ENCODE results near the gene KIF5A.

KIF5A gene

DNA sequence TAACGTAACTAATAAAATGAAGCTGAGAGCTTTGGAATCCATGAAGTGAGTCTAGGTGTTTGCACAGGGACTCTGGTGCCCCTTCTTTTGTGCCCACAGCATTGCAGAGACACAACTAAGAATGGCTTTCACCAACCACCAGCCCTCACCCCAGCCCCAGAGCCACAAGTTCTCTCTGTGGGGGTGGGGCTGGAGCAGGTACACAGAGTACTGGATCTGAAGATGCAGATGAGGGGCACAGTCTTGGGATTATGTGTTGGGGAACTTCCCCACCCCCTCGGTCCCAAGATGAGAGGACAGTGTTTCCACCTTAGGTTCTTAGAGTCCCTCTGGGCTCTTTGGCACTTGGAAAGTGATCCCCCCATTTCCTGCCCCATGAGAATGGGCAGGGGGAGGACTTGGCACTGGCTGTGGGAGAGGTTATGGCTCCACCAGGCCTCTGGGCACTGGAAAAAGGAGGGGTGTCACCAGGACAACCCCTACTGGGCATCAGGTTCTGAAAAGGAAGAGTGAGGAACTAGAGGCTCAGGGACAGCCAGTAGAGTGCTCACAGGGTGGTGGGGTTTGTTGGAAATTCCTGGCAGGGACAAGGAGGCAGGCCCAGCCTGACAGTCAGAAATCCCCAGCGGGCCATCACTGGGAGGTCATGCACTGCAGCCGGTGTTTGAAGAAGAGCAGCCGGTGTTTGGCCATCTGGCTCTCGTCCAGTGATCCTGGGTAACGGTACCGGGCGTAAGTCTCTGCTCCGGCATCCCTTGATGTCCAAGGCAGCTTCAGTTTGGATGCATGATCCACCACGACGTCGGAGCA lies 76.5 kb downstream of the KIF5A start:
- H2AK5ac ChIP-seq (ENCODE audit: low read depth, low read length), result no peak overlapping the region
- H2BK5ac ChIP-seq (ENCODE audit: low read length), result no peak overlapping the region
- DNase-seq (ENCODE audit: low spot score), result no peak
- H3K18ac ChIP-seq (ENCODE audit: low read length), result no peak overlapping the region
- peaks cover 0 to 61% of the 10 kb centered on the region in 2 donors for H3K36me3 ChIP-seq (replicated peaks in 1 of 2; ENCODE audit: control insufficient read depth in 2 of 2, insufficient read depth in 2 of 2, low read length in 2 of 2)
- H2BK120ac ChIP-seq (ENCODE audit: low read depth, low read length), result no peak overlapping the region
- H2BK15ac ChIP-seq (ENCODE audit: low read length), result no peak overlapping the region
- H3K4me2 ChIP-seq (ENCODE audit: insufficient read depth, low read length, poor library complexity, severe bottlenecking), result no peak overlapping the region
- no peak overlapping the region for H4K91ac ChIP-seq (ENCODE audit: low read depth, low read length, poor library complexity)
- H3K27ac ChIP-seq (replicated peaks; ENCODE audit: low read length), result no peak overlapping the region
- H3K14ac ChIP-seq (ENCODE audit: low read length), result no peak overlapping the region
- no peak overlapping the region for H3K4ac ChIP-seq (ENCODE audit: low read length)
- WGBS, 2 donors (ENCODE audit: extremely low coverage in 2 of 2, insufficient read length in 2 of 2, insufficient replicate concordance in 1 of 2), result no CpG with 5 or more reads among the region's 13 CpGs
- no peak overlapping the region for H3K4me3 ChIP-seq (ENCODE audit: low read length in 2 of 2)
- no peak overlapping the region for H3K9ac ChIP-seq (ENCODE audit: low read depth, low read length, poor library complexity)
- H3K23ac ChIP-seq (ENCODE audit: low read depth, low read length, poor library complexity), result no peak overlapping the region
- peaks cover 0 to 96% (median 39%) of the 10 kb centered on the region in 3 experiments for H3K27me3 ChIP-seq (ENCODE audit: control insufficient read depth in 3 of 3, insufficient read depth in 3 of 3, low read depth in 1 of 3, low read length in 3 of 3)
- H4K8ac ChIP-seq (ENCODE audit: low read depth, low read length), result no peak overlapping the region
- peaks cover 0 to 3% of the 10 kb centered on the region in 2 donors for H3K9me3 ChIP-seq (replicated peaks in 1 of 2; ENCODE audit: control insufficient read depth in 2 of 2, insufficient read depth in 1 of 2, low read depth in 1 of 2, low read length in 2 of 2)
- peaks cover 1% of the 10 kb centered on the region for H3K79me1 ChIP-seq (ENCODE audit: low read depth, low read length)
- H2AFZ ChIP-seq (ENCODE audit: low read length), result no peak overlapping the region
- H2BK12ac ChIP-seq (ENCODE audit: low read length), result no peak overlapping the region
- H3K4me1 ChIP-seq (ENCODE audit: control insufficient read depth in 2 of 2, insufficient read depth in 1 of 2, low read depth in 1 of 2, low read length in 2 of 2), result peaks cover 8 to 13% of the 10 kb centered on the region in 2 donors

- Histone ChIP-seq H3K27me3 (ENCODE audit: control insufficient read depth in 3 of 3, insufficient read depth in 3 of 3, low read depth in 1 of 3, low read length in 3 of 3) (peaks cover 0 to 96% (median 39%) of the 10 kb centered on the region in 3 experiments), H3K79me1 (ENCODE audit: low read depth, low read length) (peaks cover 1% of the 10 kb centered on the region), H2AK5ac (ENCODE audit: low read depth, low read length) (no peak overlapping the region), H3K4me1 (ENCODE audit: control insufficient read depth in 2 of 2, insufficient read depth in 1 of 2, low read depth in 1 of 2, low read length in 2 of 2) (peaks cover 8 to 14% of the 10 kb centered on the region in 2 donors), H3K18ac (ENCODE audit: low read length) (no peak overlapping the region), H3K4ac (ENCODE audit: low read length) (no peak overlapping the region), H2BK12ac (ENCODE audit: low read length) (no peak overlapping the region), H4K8ac (ENCODE audit: low read depth, low read length) (no peak overlapping the region), H3K36me3 (replicated peaks in 1 of 2; ENCODE audit: control insufficient read depth in 2 of 2, insufficient read depth in 2 of 2, low read length in 2 of 2) (peaks cover 0 to 61% of the 10 kb centered on the region in 2 donors), H2BK15ac (ENCODE audit: low read length) (no peak overlapping the region), H2BK5ac (ENCODE audit: low read length) (no peak overlapping the region), H2BK120ac (ENCODE audit: low read depth, low read length) (no peak overlapping the region), H3K4me3 (ENCODE audit: low read length in 2 of 2) (no peak overlapping the region), H3K27ac (replicated peaks; ENCODE audit: low read length) (no peak overlapping the region), H3K9me3 (replicated peaks in 1 of 2; ENCODE audit: control insufficient read depth in 2 of 2, insufficient read depth in 1 of 2, low read depth in 1 of 2, low read length in 2 of 2) (peaks cover 0 to 3% of the 10 kb centered on the region in 2 donors), H2AFZ (ENCODE audit: low read length) (no peak overlapping the region), H4K91ac (ENCODE audit: low read depth, low read length, poor library complexity) (no peak overlapping the region), H3K23ac (ENCODE audit: low read depth, low read length, poor library complexity) (no peak overlapping the region), H3K9ac (ENCODE audit: low read depth, low read length, poor library complexity) (no peak overlapping the region), H3K4me2 (ENCODE audit: insufficient read depth, low read length, poor library complexity, severe bottlenecking) (no peak overlapping the region), H3K14ac (ENCODE audit: low read length) (no peak overlapping the region)
- no CpG with 5 or more reads among the region's 9 CpGs for WGBS, 2 donors (ENCODE audit: extremely low coverage in 2 of 2, insufficient read length in 2 of 2, insufficient replicate concordance in 1 of 2)
- DNase-seq (ENCODE audit: low spot score), result no peak
These were observed 77.1 kb downstream of the KIF5A start for GRCh38 chr12:57626921-57627445.

DNA sequence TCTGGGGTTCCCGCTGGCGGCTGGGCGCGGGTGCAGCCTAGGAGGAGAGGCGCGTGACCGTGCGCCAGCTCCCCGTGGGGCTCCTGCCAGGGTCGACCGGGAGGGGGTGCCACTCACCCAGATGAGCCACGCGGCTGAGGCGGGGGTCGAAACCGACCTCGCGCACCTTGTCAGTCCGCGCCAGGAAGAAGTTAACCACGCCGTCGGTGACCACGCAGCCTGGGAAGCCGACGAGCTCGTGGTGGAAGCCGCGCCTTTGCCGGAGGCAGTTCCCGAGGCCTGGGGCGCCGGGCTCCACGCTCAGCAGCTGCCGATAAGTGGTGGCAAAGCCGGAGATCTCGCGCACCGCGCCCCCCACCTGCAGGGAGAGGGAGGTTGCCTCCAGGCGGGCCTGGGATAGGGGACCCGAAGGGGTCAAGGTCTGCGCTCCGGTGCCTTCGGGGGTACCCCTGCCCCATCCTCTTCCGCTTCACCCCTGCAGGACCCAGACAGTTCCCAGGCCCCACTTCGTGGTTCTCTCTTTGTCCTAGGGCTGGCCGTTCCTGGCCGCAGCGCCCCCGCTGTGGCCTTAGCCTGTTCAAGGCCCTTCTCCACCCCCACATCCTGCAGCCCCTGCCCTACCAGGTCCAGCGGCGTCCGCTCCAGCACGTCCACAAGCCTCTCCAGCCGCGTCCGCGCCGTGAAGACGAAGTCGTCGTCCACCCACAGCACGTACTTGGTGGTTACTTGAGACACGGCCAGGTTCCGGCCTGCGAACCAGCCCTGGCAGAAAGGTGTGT lies 77.8 kb downstream of the KIF5A start:
- Histone ChIP-seq H3K9me3 (replicated peaks in 1 of 2; ENCODE audit: control insufficient read depth in 2 of 2, insufficient read depth in 1 of 2, low read depth in 1 of 2, low read length in 2 of 2) (peaks cover 0 to 3% of the 10 kb centered on the region in 2 donors), H3K4me2 (ENCODE audit: insufficient read depth, low read length, poor library complexity, severe bottlenecking) (peak overlapping the region; percentile 37), H3K79me1 (ENCODE audit: low read depth, low read length) (peaks cover 1% of the 10 kb centered on the region), H3K27ac (replicated peaks; ENCODE audit: low read length) (no peak overlapping the region), H4K91ac (ENCODE audit: low read depth, low read length, poor library complexity) (no peak overlapping the region), H4K8ac (ENCODE audit: low read depth, low read length) (peak overlapping the region; percentile 73), H3K4me1 (ENCODE audit: control insufficient read depth in 2 of 2, insufficient read depth in 1 of 2, low read depth in 1 of 2, low read length in 2 of 2) (peaks cover 8 to 14% of the 10 kb centered on the region in 2 donors), H3K9ac (ENCODE audit: low read depth, low read length, poor library complexity) (peak overlapping the region; percentile 17), H3K23ac (ENCODE audit: low read depth, low read length, poor library complexity) (peak overlapping the region; percentile 66), H2AK5ac (ENCODE audit: low read depth, low read length) (peak overlapping the region; percentile 6), H3K18ac (ENCODE audit: low read length) (peak overlapping the region; percentile 90), H3K27me3 (ENCODE audit: control insufficient read depth in 3 of 3, insufficient read depth in 3 of 3, low read depth in 1 of 3, low read length in 3 of 3) (peaks cover 0 to 96% (median 41%) of the 10 kb centered on the region in 3 experiments), H2AFZ (ENCODE audit: low read length) (no peak overlapping the region), H3K14ac (ENCODE audit: low read length) (peak overlapping the region; percentile 92), H3K36me3 (replicated peaks in 1 of 2; ENCODE audit: control insufficient read depth in 2 of 2, insufficient read depth in 2 of 2, low read length in 2 of 2) (peaks cover 0 to 61% of the 10 kb centered on the region in 2 donors), H3K4me3 (ENCODE audit: low read length in 2 of 2) (peak overlapping the region in 1 of 2 donors; percentile 31), H2BK120ac (ENCODE audit: low read depth, low read length) (no peak overlapping the region), H2BK12ac (ENCODE audit: low read length) (no peak overlapping the region), H2BK5ac (ENCODE audit: low read length) (no peak overlapping the region), H2BK15ac (ENCODE audit: low read length) (peak overlapping the region; percentile 21), H3K4ac (ENCODE audit: low read length) (no peak overlapping the region)
- WGBS, 2 donors (ENCODE audit: extremely low coverage in 2 of 2, insufficient read length in 2 of 2, insufficient replicate concordance in 1 of 2), result no CpG with 5 or more reads among the region's 67 CpGs
- no peak for DNase-seq (ENCODE audit: low spot score)

All from neuronal stem cell (in vitro differentiated cells).